ENCODE results near the gene RASSF3.
A peak's percentile ranks its signal among the peaks of the same experiment; 100 is the strongest.

GRCh38 chr12:64687816-64688215 is 77.5 kb downstream of the RASSF3 start:
- TF ChIP-seq CTCF (IDR thresholded peaks at IDR 0.05; ENCODE audit: insufficient read depth, low read length) = no peak
- no peak for TF ChIP-seq POLR2AphosphoS5 (IDR thresholded peaks at IDR 0.05; ENCODE audit: low read depth)
- 0 out of 2 replicates have a peak, but pooled peaks have one; percentile 12 for TF ChIP-seq GABPA (IDR thresholded peaks at IDR 0.05; ENCODE audit: low read depth)
- TF ChIP-seq SPI1 (IDR thresholded peaks at IDR 0.05; ENCODE audit: borderline replicate concordance, low read depth) = no peak
- TF ChIP-seq REST (IDR thresholded peaks at IDR 0.05; ENCODE audit: insufficient replicate concordance, low read depth) = no peak

All from HL-60 (cell line).